ENCODE measurements around the gene PLCB1. TPM values are rescaled to one million over a fixed set of nuclear protein-coding genes. Genes with fewer than 3 reads are reported as not detected.
"Not testable (repeated sequence)": the region's sequence is repeated elsewhere in the genome, so short reads cannot be mapped to it uniquely, and the experiment has no call there.

PLCB1 gene
- total and polyA plus RNA-seq, 7 donors: 1.5 to 10.7 (median 4.2) TPM

- Histone ChIP-seq H3K9me3 (no peaks in the 10 kb centered on the region), H3K36me3 (ENCODE audit: insufficient read depth in 1 of 2, low read depth in 1 of 2) (no peaks in the 10 kb centered on the region), H3K4me3 (no peak overlapping the region), H3K27ac (no peak overlapping the region), H3K4me1 (no peaks in the 10 kb centered on the region), H3K27me3 (ENCODE audit: insufficient read depth in 3 of 3, low read length in 2 of 3) (no peaks in the 10 kb centered on the region)
- intact Hi-C loops (cut with DNase I): no loop called here
- no peak for DNase-seq
- no peak for ATAC-seq
- no peak for TF ChIP-seq CTCF (IDR thresholded peaks at IDR 0.05)
- 92 to 95% (median 93%) methylated on average over 5 of the region's 5 CpGs for WGBS, 3 donors
Observed at GRCh38 chr20:8844179-8844578, 712.1 kb downstream of the PLCB1 start.

- Histone ChIP-seq H3K4me3 (no peak overlapping the region), H3K9me3 (no peaks in the 10 kb centered on the region), H3K36me3 (ENCODE audit: insufficient read depth in 1 of 2, low read depth in 1 of 2) (no peaks in the 10 kb centered on the region), H3K27ac (no peak overlapping the region), H3K27me3 (ENCODE audit: insufficient read depth in 3 of 3, low read length in 2 of 3) (no peaks in the 10 kb centered on the region), H3K4me1 (peaks cover 8% of the 10 kb centered on the region)
- no peak for TF ChIP-seq CTCF (IDR thresholded peaks at IDR 0.05)
- WGBS, 3 donors: 82 to 94% (median 90%) methylated on average over 7 of the region's 7 CpGs
- intact Hi-C loops (cut with DNase I): loop anchor here in 1 of 2 donors (5.0 kb wide), 1 partner anchor 217 kb away; the partner anchor contains the start of gene PLCB4
- ATAC-seq (no peak), DNase-seq (no peak)
Observed at GRCh38 chr20:8849990-8850389, 717.9 kb downstream of the PLCB1 start.

- intact Hi-C loops (cut with DNase I): loop anchor here in 1 of 2 donors (5.0 kb wide), 1 partner anchor 216 kb away; the partner anchor contains the start of gene PLCB4
- no peaks in the 10 kb centered on the region for H3K9me3 ChIP-seq
- no peak for TF ChIP-seq CTCF (IDR thresholded peaks at IDR 0.05)
- no peak overlapping the region for H3K27ac ChIP-seq
- no peak for ATAC-seq
- H3K4me1 ChIP-seq: peaks cover 8% of the 10 kb centered on the region
- no peaks in the 10 kb centered on the region for H3K36me3 ChIP-seq (ENCODE audit: insufficient read depth in 1 of 2, low read depth in 1 of 2)
- H3K4me3 ChIP-seq: no peak overlapping the region
- no peak for DNase-seq
- H3K27me3 ChIP-seq (ENCODE audit: insufficient read depth in 3 of 3, low read length in 2 of 3): no peaks in the 10 kb centered on the region
- WGBS, 3 donors: 50 to 83% (median 67%) methylated on average over 1 of the region's 1 CpG
Observed at GRCh38 chr20:8851446-8851845, 719.4 kb downstream of the PLCB1 start.

GRCh38 chr20:8851919-8852318 lies 719.9 kb downstream of the PLCB1 start:
- H3K27ac ChIP-seq; H3K36me3 ChIP-seq (ENCODE audit: insufficient read depth in 1 of 2, low read depth in 1 of 2); H3K9me3 ChIP-seq; H3K4me3 ChIP-seq; ATAC-seq; DNase-seq; H3K4me1 ChIP-seq; H3K27me3 ChIP-seq (ENCODE audit: insufficient read depth in 3 of 3, low read length in 2 of 3): not testable (repeated sequence)
- intact Hi-C loops (cut with DNase I): loop anchor here in 1 of 2 donors (5.0 kb wide), 1 partner anchor 215 kb away; the partner anchor contains the start of gene PLCB4
- 81 to 88% (median 87%) methylated on average over 2 of the region's 2 CpGs for WGBS, 3 donors

- not testable (repeated sequence) for H3K9me3 ChIP-seq; H3K27ac ChIP-seq; ATAC-seq; H3K27me3 ChIP-seq (ENCODE audit: insufficient read depth in 3 of 3, low read length in 2 of 3); H3K4me1 ChIP-seq; DNase-seq; H3K36me3 ChIP-seq (ENCODE audit: insufficient read depth in 1 of 2, low read depth in 1 of 2); H3K4me3 ChIP-seq
- WGBS, 3 donors: 88 to 99% (median 90%) methylated on average over 3 of the region's 3 CpGs
- intact Hi-C loops (cut with DNase I): loop anchor here in 1 of 2 donors (5.0 kb wide), 1 partner anchor 214 kb away; the partner anchor contains the start of gene PLCB4
Observed at GRCh38 chr20:8853211-8853610, 721.1 kb downstream of the PLCB1 start.
